ENCODE data around the gene RACGAP1.

DNA sequence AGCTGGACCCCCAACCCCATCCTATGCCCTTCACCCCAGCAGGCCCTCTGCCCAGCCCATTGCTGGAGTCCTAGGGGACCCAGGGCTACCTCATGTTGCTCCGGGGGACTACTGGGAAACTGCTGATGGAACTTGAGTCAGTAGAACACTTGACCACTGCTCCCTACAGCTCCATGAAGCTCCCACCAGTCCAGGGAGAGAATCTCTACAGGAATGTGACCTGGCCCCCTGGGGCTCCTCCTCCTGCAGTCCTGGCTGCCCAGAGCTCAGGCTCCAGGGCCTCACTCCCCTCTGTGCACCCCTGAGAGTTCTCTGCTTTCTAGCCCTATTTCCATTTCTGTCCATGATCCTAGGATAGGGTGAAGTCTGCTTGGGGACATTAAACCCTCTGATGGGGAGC, 85.6 kb downstream of the RACGAP1 start:
- TF ChIP-seq TAF1 (IDR thresholded peaks at IDR 0.05; ENCODE audit: borderline replicate concordance, insufficient read depth, low read length) (no peak), POLR2AphosphoS5 (IDR thresholded peaks at IDR 0.05; ENCODE audit: low read depth, low read length) (no peak)

All from PFSK-1 (cell line).